K562 (cell line): Measurements from ENCODE around the gene CLCN1. TPM values are rescaled to one million over a fixed set of nuclear protein-coding genes. Genes with fewer than 3 reads are reported as not detected.
A peak's percentile ranks its signal among the peaks of the same experiment; 100 is the strongest.

ENCODE experiments used
- CBX3 ChIP-seq, 2 experiments: IDR thresholded peaks; 1 replicate in 1 of 2; 2 replicates in 1 of 2; pipeline ENCODE4 v1.6.1; 2012; ENCODE audit warnings: inconsistent platforms in 2 of 2, low read length in 2 of 2, borderline replicate concordance in 1 of 2, control low read depth in 1 of 2
- CBX8 ChIP-seq: fragments of 200-600 bp; sonication (generic); IDR thresholded peaks from 2 replicates; pipeline ENCODE4 v1.6.1; 2012; ENCODE audit warnings: borderline replicate concordance, mixed run types, low read depth, mild to moderate bottlenecking, moderate library complexity, mixed read lengths, low read length, control low read depth, inconsistent platforms; ENCODE audit not compliant: poor library complexity, severe bottlenecking; ENCODE audit errors: extremely low read depth
- CC2D1A ChIP-seq: fragments of 450-650 bp; IDR thresholded peaks from 2 replicates; pipeline ENCODE4 v1.6.1; 2017; ENCODE audit warnings: mild to moderate bottlenecking
- MGA ChIP-seq: fragments of 450-650 bp; IDR thresholded peaks from 2 replicates; pipeline ENCODE4 v1.6.1; 2016; ENCODE audit warnings: mild to moderate bottlenecking, moderate library complexity
- NCOA6 ChIP-seq: fragments of 450-650 bp; IDR thresholded peaks from 2 replicates; pipeline ENCODE4 v1.6.1; 2017; ENCODE audit warnings: mild to moderate bottlenecking
- PCBP2 ChIP-seq: fragments of 200-400 bp; formaldehyde crosslinking; IDR thresholded peaks from 2 replicates; pipeline ENCODE4 v1.6.1; 2018; ENCODE audit warnings: low read length, low read depth, mild to moderate bottlenecking, moderate library complexity; ENCODE audit not compliant: poor library complexity, severe bottlenecking
- RBM25 ChIP-seq: fragments of 200-400 bp; formaldehyde crosslinking; IDR thresholded peaks from 2 replicates; pipeline ENCODE4 v1.6.1; 2018; ENCODE audit warnings: low read length, low read depth, moderate library complexity; ENCODE audit not compliant: severe bottlenecking
- TBL1XR1 ChIP-seq, 2 experiments: IDR thresholded peaks; 2 replicates each; pipeline ENCODE4 v1.6.1; 2012; ENCODE audit warnings: improper control_type of control experiment in 2 of 2, low read length in 2 of 2, mild to moderate bottlenecking in 1 of 2
- polyA plus RNA-seq, 8 experiments: library from polyadenylated mRNA; depleted of rRNA in 4 of 8; stranded (reverse) in 5 of 8; unstranded in 3 of 8; fragments of >200 nt; fragmentation: Nextera tagmentation in 2 of 8; fragmentation: Illumina TruSeq in 1 of 8; extraction: Ambion mirVana in 2 of 8; extraction: Trizol in 1 of 8; gene quantifications; 2 replicates each; pipeline versions ENCODE4 v1.2.1 to v1.2.3, GENCODE V29; 2011 to 2014; ENCODE audit warnings: inconsistent platforms in 1 of 8, missing spikeins in 1 of 8
- total RNA-seq, 7 experiments: library from RNA; depleted of rRNA in 6 of 7; stranded (reverse); fragments of >200 nt in 6 of 7; fragmentation: Illumina TruSeq in 2 of 7; extraction: Trizol in 2 of 7; gene quantifications; 2 replicates each; pipeline versions ENCODE4 v1.2.1 to v1.2.3, GENCODE V29; 2011 to 2021; ENCODE audit warnings: low replicate concordance in 1 of 7

The CLCN1 gene
- total and polyA plus RNA-seq, 9 of the 15 experiments (the other 6 are each of a cell fraction or from before 2014, with no cell fraction given) = 0.01 to 0.11 (median 0.04) TPM; not detected in 4

DNA sequence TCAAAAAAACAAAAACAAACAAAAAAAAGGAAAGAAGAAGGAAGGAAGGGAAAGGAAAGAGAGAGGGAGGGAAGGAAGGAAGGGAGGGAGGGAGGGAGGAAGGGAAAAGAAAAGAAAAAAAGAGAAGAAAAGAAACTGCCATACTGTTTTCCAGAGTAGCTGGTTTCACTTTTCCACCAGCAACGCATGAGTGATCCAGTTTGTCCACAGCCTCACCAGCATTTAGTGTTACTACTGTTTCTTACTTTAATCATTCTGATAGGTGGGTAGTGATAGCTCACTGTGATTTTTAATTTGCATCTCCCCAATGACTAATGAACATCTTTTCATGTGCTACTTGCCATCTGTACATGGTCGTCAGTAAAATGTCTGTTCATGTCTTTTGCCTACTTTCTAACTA lies 43.0 kb upstream of the CLCN1 start (continued):
- TF ChIP-seq PCBP2 (peak; percentile 90), CBX3 (IDR thresholded peaks at IDR 0.05; ENCODE audit: borderline replicate concordance in 1 of 2, low read length in 2 of 2) (no peak), CC2D1A (no peak), NCOA6 (no peak), MGA (no peak), RBM25 (peak; percentile 90), TBL1XR1 (IDR thresholded peaks at IDR 0.05; ENCODE audit: low read length in 2 of 2) (no peak), CBX8 (no peak)
- TF ChIP-seq, all 486 proteins: peak for 4
